ENCODE results near the gene MMP17.

Gene MMP17

DNA sequence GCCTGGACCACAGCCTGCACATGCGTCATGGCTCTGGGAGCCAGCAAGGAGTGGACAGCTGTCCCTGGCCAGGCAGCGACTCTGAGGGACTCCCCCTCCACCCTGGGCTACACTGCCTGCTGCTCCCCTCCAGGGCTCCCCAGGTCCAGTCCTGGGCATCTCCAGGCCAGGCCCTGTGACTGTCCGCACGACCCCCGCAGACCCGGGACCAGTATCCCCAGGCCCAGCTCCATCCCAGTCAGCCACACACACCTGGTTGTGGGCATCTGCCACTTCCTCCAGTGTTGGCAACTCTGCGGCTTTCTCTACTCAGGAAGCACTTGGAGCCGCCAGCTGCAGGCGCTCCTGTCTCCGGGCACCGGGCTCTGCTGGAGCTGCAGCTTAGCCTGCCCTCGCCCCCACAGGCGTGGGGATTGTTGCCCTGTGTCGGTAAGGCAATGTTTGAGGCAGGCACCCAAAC lies 68.6 kb downstream of the MMP17 start:
- TF ChIP-seq, protein P1, sequence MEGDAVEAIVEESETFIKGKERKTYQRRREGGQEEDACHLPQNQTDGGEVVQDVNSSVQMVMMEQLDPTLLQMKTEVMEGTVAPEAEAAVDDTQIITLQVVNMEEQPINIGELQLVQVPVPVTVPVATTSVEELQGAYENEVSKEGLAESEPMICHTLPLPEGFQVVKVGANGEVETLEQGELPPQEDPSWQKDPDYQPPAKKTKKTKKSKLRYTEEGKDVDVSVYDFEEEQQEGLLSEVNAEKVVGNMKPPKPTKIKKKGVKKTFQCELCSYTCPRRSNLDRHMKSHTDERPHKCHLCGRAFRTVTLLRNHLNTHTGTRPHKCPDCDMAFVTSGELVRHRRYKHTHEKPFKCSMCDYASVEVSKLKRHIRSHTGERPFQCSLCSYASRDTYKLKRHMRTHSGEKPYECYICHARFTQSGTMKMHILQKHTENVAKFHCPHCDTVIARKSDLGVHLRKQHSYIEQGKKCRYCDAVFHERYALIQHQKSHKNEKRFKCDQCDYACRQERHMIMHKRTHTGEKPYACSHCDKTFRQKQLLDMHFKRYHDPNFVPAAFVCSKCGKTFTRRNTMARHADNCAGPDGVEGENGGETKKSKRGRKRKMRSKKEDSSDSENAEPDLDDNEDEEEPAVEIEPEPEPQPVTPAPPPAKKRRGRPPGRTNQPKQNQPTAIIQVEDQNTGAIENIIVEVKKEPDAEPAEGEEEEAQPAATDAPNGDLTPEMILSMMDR (IDR thresholded peaks at IDR 0.05; ENCODE audit: low read depth, low read length), result no peak
- H3K4me3 ChIP-seq (ENCODE audit: low read depth, low read length), result no peak overlapping the region; the same call in 1 of the 2 replicates
- no peaks in the 10 kb centered on the region for H3K27me3 ChIP-seq
- no peaks in the 10 kb centered on the region for H3K9me3 ChIP-seq
- DNase-seq, result no peak
- no peaks in the 10 kb centered on the region for H3K4me1 ChIP-seq
- no peaks in the 10 kb centered on the region for H3K36me3 ChIP-seq

DNA sequence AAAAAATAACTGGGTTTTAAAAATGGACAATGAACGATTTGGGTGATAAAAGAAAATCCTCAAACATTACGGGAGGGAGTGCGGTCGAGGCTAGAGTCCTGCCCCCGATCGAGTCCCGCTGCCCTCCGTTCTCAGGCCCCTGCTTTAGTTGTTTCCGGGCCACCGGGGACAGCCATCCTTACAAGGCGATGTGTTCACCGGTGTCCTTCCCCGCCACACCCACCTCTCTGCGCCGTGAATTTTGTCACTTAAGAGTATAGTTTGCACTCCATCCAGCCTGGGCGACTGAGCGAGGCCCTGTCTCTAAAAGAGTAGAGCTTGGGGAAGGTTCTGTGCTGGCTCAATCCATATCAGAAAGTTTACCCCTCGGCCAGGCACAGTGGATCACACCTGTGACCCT lies 69.1 kb downstream of the MMP17 start:
- TF ChIP-seq, protein P1 (IDR thresholded peaks at IDR 0.05; ENCODE audit: low read depth, low read length), result no peak
- no peak overlapping the region for H3K4me3 ChIP-seq (ENCODE audit: low read depth, low read length)
- H3K4me1 ChIP-seq, result no peaks in the 10 kb centered on the region
- peak; percentile 11 for DNase-seq
- H3K36me3 ChIP-seq, result no peaks in the 10 kb centered on the region
- no peaks in the 10 kb centered on the region for H3K27me3 ChIP-seq
- no peaks in the 10 kb centered on the region for H3K9me3 ChIP-seq

DNA sequence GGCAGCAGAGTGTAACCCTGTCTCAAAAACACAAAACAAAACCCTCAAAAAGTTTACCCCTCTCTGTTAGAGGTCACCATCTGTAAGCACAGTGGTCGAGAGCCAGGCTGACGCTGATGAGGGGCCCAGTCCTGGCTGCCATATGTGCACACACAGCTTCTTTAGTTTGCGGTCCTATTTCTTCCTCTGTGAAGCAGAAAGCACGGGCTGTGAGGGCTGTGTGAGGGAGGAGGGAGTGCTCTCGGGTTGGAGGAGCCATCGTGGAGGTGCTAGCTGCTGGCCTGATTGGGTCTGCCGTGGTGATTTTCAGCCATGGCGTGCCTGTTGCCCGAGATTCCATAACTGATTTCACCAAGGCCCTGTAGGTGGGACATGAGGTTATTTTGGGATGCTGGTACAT lies 69.7 kb downstream of the MMP17 start:
- TF ChIP-seq, protein P1 (IDR thresholded peaks at IDR 0.05; ENCODE audit: low read depth, low read length), result no peak
- no peaks in the 10 kb centered on the region for H3K9me3 ChIP-seq
- DNase-seq, result no peak
- no peaks in the 10 kb centered on the region for H3K36me3 ChIP-seq
- no peaks in the 10 kb centered on the region for H3K4me1 ChIP-seq
- no peak overlapping the region for H3K4me3 ChIP-seq (ENCODE audit: low read depth, low read length)
- H3K27me3 ChIP-seq, result no peaks in the 10 kb centered on the region

DNA sequence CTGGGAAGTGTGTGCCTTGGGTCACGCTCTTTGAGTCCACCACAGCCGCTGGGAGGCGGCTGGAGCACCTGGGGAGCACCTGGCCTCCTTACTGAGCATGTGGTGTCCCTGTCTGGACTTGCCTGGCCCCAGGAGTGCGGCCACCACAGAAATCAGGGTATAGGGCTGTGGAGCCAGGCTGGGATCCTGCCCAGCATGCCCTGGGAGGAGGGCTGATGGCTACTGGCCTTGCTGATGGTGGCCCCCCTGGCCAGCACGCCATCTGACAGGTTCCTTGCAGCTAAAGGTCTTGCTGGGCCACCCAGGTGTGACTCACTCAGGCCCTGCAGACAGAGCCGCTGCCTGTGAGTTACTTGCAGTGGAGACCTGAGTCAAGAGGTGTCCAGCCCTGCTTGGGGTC lies 72.2 kb downstream of the MMP17 start:
- no peaks in the 10 kb centered on the region for H3K4me1 ChIP-seq
- no peak for DNase-seq
- no peaks in the 10 kb centered on the region for H3K9me3 ChIP-seq
- H3K4me3 ChIP-seq (ENCODE audit: low read depth, low read length), result no peak overlapping the region
- no peaks in the 10 kb centered on the region for H3K27me3 ChIP-seq
- TF ChIP-seq, protein P1 (IDR thresholded peaks at IDR 0.05; ENCODE audit: low read depth, low read length), result no peak
- H3K36me3 ChIP-seq, result no peaks in the 10 kb centered on the region

Data from BE2C (cell line).